HG03342 (cell line): ENCODE data around the gene RNF150.
"Not testable (repeated sequence)": the region's sequence is repeated elsewhere in the genome, so short reads cannot be mapped to it uniquely, and the experiment has no call there.

ENCODE experiments used
- ATAC-seq: cut with Tn5 transposase; IDR thresholded peaks from one replicate; pipeline ENCODE4 v1.9.1; 2021; ENCODE audit warnings: mild to moderate bottlenecking, moderate library complexity; ENCODE audit not compliant: unreplicated experiment

The RNF150 gene

DNA sequence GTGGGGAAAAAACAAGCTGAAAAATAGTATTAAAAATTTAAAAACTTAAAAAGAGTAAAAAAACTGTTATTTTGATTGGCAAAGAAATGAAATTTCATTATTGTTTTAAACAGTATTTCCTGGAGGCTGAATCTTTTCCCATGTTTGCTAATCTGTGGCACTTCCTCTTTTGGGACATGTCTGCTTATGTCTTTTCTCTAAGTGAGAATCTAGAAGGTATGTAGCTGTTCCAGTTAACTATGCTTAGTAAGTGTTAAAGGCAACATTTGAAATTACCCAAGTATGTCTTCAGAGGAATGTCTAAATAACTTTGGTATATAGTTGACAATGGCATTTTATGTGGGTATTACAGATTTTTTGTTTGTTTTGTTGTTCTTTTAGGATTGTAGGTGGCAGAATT, 295.5 kb downstream of the RNF150 start:
- ATAC-seq: no peak

DNA sequence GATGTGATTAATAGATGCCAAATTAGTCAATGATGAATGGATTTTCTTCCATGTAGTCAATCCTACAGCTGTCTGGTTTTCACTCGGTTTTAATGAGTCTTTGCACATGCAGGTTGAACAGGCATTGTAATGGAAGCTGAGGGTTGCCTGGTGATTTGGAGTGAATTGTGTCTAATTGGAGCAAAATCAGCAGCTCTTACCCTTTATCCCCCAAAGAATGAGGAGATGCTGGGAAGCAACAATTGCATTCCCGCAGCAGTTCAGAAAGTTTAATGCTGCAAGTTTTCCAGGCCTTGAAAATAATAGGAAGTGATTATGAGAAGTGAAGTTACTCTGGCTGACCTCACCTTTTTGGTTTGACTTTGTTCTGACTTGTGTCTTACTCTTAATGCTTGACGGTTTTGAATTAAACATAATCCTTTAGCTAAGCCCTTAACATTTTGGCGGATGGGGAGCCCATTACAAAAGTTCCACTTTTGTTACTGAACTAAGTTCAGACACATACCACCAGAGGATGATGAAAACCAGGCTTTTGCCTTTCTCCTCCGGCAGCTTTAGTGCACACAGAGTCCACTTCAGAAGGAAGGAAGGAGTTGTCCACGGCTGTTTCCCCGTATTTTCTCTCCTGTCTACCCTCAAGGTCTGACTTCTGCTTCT, 298.3 kb downstream of the RNF150 start:
- ATAC-seq: no peak

DNA sequence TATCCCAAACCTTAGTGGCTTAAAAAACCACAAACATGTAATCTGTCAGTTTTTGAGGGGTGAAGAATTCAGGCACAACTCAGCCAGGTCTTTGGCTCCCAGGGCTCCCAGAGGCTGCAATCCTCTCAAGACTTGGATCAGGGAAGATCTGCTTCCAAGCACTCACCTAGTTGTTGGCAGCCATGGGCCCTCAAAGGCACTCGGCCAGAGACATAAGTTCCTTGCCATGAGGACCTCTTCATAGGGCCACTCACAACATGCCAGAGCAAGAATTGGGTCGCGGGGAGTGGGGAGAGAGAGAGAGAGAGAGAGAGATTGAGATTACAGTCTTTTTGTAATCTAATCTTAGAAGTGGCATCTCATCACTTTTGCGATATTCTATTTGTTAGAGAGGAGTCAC, 300.0 kb downstream of the RNF150 start:
- ATAC-seq: no peak

DNA sequence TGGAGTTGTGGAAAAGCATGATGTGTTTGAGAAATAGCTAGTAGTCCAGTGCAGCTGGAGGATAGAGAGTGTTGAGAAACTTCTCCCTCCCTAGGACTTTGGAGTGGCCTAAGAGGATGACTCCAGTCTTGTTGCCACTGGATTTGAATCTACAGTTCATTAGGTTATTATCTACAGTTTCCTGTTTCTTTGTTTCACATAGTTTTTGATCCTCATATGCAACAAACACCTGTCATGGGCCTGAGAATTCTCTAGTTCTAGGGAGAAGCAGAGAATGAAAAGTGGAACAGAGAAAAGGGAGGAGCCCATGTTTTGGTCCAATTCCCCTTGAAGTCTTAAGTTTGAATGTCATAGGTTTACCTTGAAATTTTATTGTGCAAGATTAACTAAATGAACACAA, 303.4 kb downstream of the RNF150 start:
- ATAC-seq: peak; percentile 93

DNA sequence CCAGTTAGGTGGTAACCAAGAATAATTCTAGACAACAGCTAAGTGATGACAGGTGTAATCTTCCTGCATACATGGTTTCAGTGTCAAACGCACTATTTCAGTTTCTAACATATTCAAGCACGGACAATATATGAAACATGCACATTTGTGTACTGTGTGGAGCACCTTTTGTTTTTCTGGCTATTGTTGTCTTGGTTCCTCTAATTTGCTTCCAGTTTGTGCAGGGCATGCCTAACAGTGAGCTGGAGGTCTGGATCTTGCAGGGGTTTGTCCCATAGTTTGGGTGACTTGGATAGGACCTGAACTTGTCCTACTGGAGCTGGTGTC, 306.6 kb downstream of the RNF150 start:
- ATAC-seq: peak; percentile 34

DNA sequence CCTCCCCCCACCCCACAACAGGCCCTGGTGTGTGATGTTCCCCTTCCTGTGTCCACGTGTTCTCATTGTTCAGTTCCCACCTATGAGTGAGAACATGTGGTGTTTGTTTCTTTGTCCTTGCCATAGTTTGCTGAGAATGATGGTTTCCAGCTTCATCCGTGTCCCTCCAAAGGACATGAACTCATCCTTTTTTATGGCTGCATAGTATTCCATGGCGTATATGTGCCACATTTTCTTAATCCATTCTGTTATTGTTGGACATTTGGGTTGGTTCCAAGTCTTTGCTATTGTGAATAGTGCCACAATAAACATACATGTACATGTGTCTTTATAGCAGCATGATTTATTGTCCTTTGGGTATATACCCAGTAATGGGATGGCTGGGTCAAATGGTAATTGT, 312.7 kb downstream of the RNF150 start:
- ATAC-seq: not testable (repeated sequence)

DNA sequence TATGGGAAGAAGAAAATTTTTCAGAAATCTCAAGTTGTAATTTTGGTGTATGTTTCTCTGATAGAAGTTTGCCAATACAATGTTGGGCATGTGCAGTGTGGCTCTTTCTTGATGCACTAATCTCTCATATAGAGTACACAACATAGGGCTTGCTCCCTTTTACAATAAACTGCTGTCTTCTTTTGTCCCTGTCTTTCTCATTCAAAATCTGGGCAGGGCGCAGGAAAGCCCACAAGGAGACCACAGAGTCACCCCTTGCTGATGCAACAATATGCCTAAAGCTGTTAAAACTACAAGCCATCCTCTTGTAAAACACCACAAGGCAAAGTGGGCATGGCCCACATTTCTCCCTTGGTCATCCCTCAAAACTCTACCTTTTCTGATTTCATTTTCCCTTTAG, 313.7 kb downstream of the RNF150 start:
- no peak for ATAC-seq

DNA sequence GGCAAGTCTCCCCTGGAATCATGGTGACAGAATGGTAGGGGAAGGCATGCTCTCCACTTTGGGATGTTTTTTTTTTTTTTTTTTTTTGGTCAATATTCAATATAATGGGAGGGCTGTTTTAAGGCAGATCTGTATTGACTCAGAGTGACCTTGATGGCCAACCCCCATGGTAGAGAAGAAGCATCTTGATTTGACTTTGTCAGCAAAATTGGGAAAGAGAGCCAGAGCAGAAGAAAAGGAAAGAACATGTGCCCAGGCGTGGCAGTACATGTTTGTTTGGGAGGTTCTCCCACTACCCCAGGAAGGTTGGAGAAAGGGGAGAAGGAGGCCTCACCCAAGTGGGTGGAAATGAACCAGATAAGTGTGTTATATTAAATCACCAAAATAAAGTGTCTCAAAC, 314.8 kb downstream of the RNF150 start:
- ATAC-seq: no peak

DNA sequence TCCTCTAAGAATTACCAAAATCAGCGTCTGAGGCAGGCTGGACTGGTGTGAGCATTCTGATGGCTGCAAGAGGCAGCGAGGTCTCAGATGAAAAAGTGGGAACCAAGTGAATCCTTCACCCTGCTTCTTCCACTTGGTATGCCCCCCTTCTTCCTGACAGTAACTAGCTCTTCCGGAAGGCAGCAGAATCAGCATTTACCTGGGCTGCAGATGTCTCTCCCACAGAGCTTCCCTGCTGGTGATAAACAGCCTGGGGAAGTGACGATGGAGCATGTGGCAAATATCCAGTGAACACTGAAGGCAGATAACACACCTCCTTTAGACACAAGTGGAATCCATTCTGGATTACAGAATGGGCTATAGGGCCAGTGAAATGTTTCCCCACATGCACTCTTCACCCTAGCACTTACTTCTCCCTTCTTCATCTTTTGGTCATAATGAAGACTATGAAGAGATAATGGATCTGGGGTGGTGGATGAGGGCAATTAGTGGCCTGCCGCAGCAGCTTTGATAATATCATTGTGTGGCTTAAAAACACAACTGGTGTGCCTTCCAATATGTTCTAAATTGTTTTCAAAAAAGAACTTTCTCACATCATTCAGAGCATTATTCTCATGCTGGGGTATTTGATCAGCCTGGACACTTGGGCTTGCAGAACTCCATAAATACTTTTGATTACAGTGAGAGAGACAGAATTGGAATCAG, 316.3 kb downstream of the RNF150 start:
- ATAC-seq: no peak

DNA sequence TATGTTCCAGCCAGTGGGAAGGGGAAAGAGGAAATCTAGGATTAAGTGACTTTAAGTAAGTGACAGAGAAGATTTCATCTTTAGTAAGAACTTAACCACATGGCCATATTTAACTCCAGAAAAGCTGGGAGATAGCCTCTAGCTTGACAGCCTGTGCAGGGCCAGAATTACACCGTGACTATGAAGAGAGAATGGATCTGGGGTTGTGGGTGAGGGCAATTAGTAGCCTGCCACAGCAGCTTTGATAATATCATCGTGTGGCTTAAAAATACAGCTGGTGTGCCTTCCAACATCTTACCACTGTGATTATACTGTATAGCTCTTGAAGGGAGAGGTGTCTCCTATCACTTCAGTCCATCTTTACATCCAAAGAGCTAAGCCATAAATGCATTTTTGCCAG, 319.5 kb downstream of the RNF150 start:
- ATAC-seq: no peak

DNA sequence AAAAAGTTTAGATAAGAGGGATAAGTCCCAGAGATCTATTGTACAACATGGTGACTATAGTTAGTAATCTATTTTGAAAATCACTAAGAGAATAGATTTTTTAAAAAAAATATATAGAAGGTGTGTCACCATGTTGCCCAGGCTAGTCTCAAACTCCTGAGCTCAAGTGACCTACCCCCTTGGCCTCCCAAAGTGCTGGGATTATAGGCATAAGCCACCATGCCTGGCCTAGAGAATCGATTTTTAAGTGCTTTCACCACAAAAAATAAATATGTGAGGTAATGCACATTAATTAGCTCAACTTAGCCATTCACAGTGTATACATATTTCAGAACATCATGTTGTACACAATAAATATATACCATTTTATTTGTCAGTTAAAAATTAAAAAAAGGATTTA, 320.4 kb downstream of the RNF150 start:
- no peak for ATAC-seq

DNA sequence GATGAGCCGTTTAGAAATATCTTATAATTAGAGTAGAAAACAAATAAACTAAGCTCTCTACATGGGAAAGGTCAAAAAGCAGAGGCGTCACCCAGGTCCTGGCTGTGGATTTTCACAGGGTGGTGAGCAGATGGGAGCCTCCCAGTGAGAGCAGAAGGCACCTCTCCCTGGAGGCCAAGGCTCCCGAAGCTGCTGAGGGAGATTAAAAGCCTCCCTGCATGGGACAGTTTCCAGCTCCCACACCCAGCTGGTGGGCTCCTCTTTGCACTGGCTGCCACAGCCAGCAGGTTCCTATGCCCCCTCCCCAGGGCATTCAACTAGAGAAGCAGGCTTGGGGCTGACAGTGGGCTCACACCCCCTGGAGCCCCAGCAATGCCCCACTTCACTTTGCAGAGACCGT, 321.8 kb downstream of the RNF150 start:
- no peak for ATAC-seq

DNA sequence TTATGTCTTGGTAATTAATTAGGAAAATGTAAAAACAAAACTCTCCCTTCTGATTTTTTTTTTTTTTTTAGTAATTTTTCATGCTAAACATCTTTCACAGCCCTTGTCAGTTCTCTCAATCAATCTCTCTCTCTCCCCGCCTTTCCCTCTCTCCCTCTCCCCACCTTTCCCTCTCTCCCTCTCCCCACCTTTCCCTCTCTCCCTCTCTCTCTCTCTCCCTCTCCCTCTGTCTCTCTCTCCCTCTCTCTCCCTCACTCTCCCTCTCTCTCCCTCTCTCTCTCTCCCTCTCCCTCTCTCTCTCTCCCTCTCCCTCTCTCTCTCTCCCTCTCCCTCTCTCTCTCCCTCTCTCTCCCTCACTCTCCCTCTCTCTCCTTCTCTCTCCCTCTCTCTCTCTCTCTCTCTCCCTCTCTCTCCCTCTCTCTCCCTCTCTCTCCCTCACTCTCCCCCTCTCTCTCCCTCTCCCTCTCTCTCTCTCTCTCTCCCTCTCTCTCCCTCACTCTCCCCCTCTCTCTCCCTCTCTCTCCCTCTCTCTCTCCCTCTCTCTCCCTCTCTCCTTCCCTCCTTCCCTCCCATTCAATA, 322.6 kb downstream of the RNF150 start:
- not testable (repeated sequence) for ATAC-seq
